Kidney (tissue), 14 donors: ENCODE measurements around the gene GLG1. TPM values are rescaled to one million over a fixed set of nuclear protein-coding genes. Genes with fewer than 3 reads are reported as not detected.

Experiments used
- DNase-seq, 5 donors: peaks; one replicate each; pipeline ENCODE4 v3.0.0-alpha.2; 2013 to 2020
- FAIRE-seq: peaks from 2 replicates; lab custom pipeline; 2012; peaks lifted over from hg19 to GRCh38; lab: Jason Lieb, UNC
- H3K27ac ChIP-seq, 2 donors: one replicate each; pipeline ENCODE4 v1.7.0; 2013; ENCODE audit warnings: low read depth in 2 of 2, low read length in 2 of 2, inconsistent platforms in 1 of 2
- H3K27me3 ChIP-seq: one replicate; pipeline ENCODE4 v1.7.1; 2013; ENCODE audit warnings: low read length, inconsistent platforms; ENCODE audit not compliant: control insufficient read depth, insufficient read depth
- H3K36me3 ChIP-seq, 3 donors: one replicate each; pipeline versions ENCODE4 v1.7.0 to v1.7.1; 2013; ENCODE audit warnings: low read length in 3 of 3, control low read depth in 1 of 3, inconsistent platforms in 1 of 3; ENCODE audit not compliant: insufficient read depth in 3 of 3, control insufficient read depth in 2 of 3
- H3K4me1 ChIP-seq, 3 donors: one replicate each; pipeline versions ENCODE4 v1.7.0 to v1.7.1; 2013; ENCODE audit warnings: low read length in 3 of 3, inconsistent platforms in 1 of 3, low read depth in 1 of 3; ENCODE audit not compliant: control insufficient read depth in 2 of 3, insufficient read depth in 2 of 3
- H3K4me3 ChIP-seq, 3 donors: one replicate each; pipeline versions ENCODE4 v1.7.0 to v1.8.1; 2013; ENCODE audit warnings: low read length in 3 of 3, control low read depth in 1 of 3, inconsistent platforms in 1 of 3
- H3K9ac ChIP-seq, 3 donors: one replicate each; pipeline versions ENCODE4 v1.7.0 to v1.7.1; 2013; ENCODE audit warnings: low read length in 3 of 3, control low read depth in 1 of 3, inconsistent platforms in 1 of 3
- H3K9me3 ChIP-seq, 3 donors: one replicate each; pipeline versions ENCODE4 v1.7.0 to v1.7.1; 2013; ENCODE audit warnings: low read length in 3 of 3, control low read depth in 1 of 3, inconsistent platforms in 1 of 3; ENCODE audit not compliant: control insufficient read depth in 2 of 3, insufficient read depth in 1 of 3
- intact Hi-C: fragments of 100-400 bp; cut with DNase I; formaldehyde crosslinking; loops from one replicate; pipeline ENCODE4 v1.11.1; 2022
- polyA plus RNA-seq: library from polyadenylated mRNA; stranded (reverse); fragments of 350-450 nt; fragmentation: Illumina TruSeq; extraction: RNeasy Lipid Tissue Mini Kit (QIAGEN cat#74804); gene quantifications from one replicate; pipeline ENCODE4 v1.2.3, GENCODE V29; 2014; ENCODE audit warnings: low read depth, low replicate concordance; ENCODE audit not compliant: insufficient read depth
- total RNA-seq: library from RNA; stranded (reverse); fragmentation: NEBNext Ultra II Directional; extraction: Animal tissue kit (Norgen Biotek cat#: 25700); gene quantifications from one replicate; pipeline ENCODE4 v1.2.1, GENCODE V29; 2021
- TF ChIP-seq, protein P1 (sequence below): IDR thresholded peaks from 3 replicates; pipeline ENCODE4 v1.5.1; 2012; ENCODE audit warnings: mild to moderate bottlenecking, moderate library complexity, borderline replicate concordance; ENCODE audit not compliant: insufficient read depth; ENCODE audit errors: extremely low read depth
- donor health status: control.
- donor health status: control.
- donor health status: control.
- donor health status: control.
- donor health status: control.
- donor health status: DM: yes; HTN: yes; CAD: no.
- donor health status: Normal renal cell carcinoma (clear cell type).

The GLG1 gene
- total and polyA plus RNA-seq, 2 donors from 2014 or later = 58.8 to 167 TPM

GRCh38 chr16:74592847-74593246 lies 14.1 kb downstream of the GLG1 start:
- TF ChIP-seq, protein P1, sequence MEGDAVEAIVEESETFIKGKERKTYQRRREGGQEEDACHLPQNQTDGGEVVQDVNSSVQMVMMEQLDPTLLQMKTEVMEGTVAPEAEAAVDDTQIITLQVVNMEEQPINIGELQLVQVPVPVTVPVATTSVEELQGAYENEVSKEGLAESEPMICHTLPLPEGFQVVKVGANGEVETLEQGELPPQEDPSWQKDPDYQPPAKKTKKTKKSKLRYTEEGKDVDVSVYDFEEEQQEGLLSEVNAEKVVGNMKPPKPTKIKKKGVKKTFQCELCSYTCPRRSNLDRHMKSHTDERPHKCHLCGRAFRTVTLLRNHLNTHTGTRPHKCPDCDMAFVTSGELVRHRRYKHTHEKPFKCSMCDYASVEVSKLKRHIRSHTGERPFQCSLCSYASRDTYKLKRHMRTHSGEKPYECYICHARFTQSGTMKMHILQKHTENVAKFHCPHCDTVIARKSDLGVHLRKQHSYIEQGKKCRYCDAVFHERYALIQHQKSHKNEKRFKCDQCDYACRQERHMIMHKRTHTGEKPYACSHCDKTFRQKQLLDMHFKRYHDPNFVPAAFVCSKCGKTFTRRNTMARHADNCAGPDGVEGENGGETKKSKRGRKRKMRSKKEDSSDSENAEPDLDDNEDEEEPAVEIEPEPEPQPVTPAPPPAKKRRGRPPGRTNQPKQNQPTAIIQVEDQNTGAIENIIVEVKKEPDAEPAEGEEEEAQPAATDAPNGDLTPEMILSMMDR = no peak
- no peak for DNase-seq
- H3K4me3 ChIP-seq = no peak overlapping the region
- intact Hi-C loops = no loop called here
- no peak overlapping the region for H3K27ac ChIP-seq
- peaks cover 0 to 2% (median 0%) of the 10 kb centered on the region in 3 donors for H3K4me1 ChIP-seq
- no peaks in the 10 kb centered on the region for H3K36me3 ChIP-seq
- H3K9me3 ChIP-seq = no peaks in the 10 kb centered on the region
- H3K27me3 ChIP-seq = no peaks in the 10 kb centered on the region
- H3K9ac ChIP-seq = no peak overlapping the region
- FAIRE-seq = no peak

- Histone ChIP-seq H3K9me3 (no peaks in the 10 kb centered on the region), H3K27me3 (no peaks in the 10 kb centered on the region), H3K36me3 (no peaks in the 10 kb centered on the region), H3K27ac (no peak overlapping the region), H3K9ac (no peak overlapping the region), H3K4me1 (peaks cover 0 to 2% (median 0%) of the 10 kb centered on the region in 3 donors), H3K4me3 (no peak overlapping the region)
- intact Hi-C loops = no loop called here
- TF ChIP-seq, protein P1 = no peak
- no peak for DNase-seq
- FAIRE-seq = no peak
Measured at GRCh38 chr16:74591876-74592650, 14.9 kb downstream of the GLG1 start.

- Histone ChIP-seq H3K4me1 (no peaks in the 10 kb centered on the region), H3K27me3 (no peaks in the 10 kb centered on the region), H3K4me3 (no peak overlapping the region), H3K36me3 (no peaks in the 10 kb centered on the region), H3K9me3 (no peaks in the 10 kb centered on the region), H3K9ac (no peak overlapping the region), H3K27ac (no peak overlapping the region)
- FAIRE-seq (no peak), DNase-seq (no peak)
- TF ChIP-seq, protein P1 = no peak
- intact Hi-C loops = no loop called here
Measured at GRCh38 chr16:74586948-74587347, 20.0 kb downstream of the GLG1 start.
